Thoracic aorta (tissue), 2 donors: ENCODE measurements around the gene SCGN. TPM values are rescaled to one million over a fixed set of nuclear protein-coding genes. Genes with fewer than 3 reads are reported as not detected.

Experiments used
- ATAC-seq: fragments of 150-250 bp; one replicate; pipeline ENCODE4 v1.8.0; 2017; ENCODE audit warnings: low read depth; ENCODE audit not compliant: insufficient number of reproducible peaks, low FRiP score
- DNase-seq: peaks from one replicate; pipeline ENCODE4 v3.0.0-alpha.2; 2020; ENCODE audit warnings: low spot score
- H3K27ac ChIP-seq, 2 donors: fragments of 200-600 bp; sonication (generic); 1 replicate in 1 of 2; 2 replicates in 1 of 2; pipeline ENCODE4 v1.5.1; 2016; ENCODE audit warnings: mild to moderate bottlenecking in 2 of 2, moderate library complexity in 2 of 2
- H3K27me3 ChIP-seq: fragments of 200-600 bp; sonication (generic); replicated peaks from 2 replicates; pipeline ENCODE4 v1.6.0; 2016; ENCODE audit warnings: mild to moderate bottlenecking; ENCODE audit not compliant: insufficient read depth
- H3K36me3 ChIP-seq: fragments of 200-600 bp; sonication (generic); one replicate; pipeline ENCODE4 v1.5.1; 2016
- H3K4me1 ChIP-seq, 2 donors: fragments of 200-600 bp; sonication (generic); 1 replicate in 1 of 2; 2 replicates in 1 of 2; pipeline versions ENCODE4 v1.5.1 to v1.6.0; 2016; ENCODE audit warnings: low read depth in 2 of 2, mild to moderate bottlenecking in 1 of 2; ENCODE audit not compliant: control insufficient read depth in 1 of 2
- H3K4me3 ChIP-seq: fragments of 200-600 bp; sonication (generic); 2 replicates; pipeline ENCODE4 v1.5.1; 2016; ENCODE audit warnings: mild to moderate bottlenecking
- H3K9me3 ChIP-seq: fragments of 200-600 bp; sonication (generic); 2 replicates; pipeline ENCODE4 v1.5.1; 2016
- CTCF ChIP-seq: fragments of 200-600 bp; sonication (generic); IDR thresholded peaks from one replicate; pipeline ENCODE4 v1.5.1; 2019; ENCODE audit warnings: antibody characterized with exemption
- total RNA-seq, 2 donors: library from RNA; depleted of rRNA; stranded (reverse); fragments of >200 nt; gene quantifications; one replicate each; pipeline versions ENCODE4 v1.1.0 to v1.2.3, GENCODE V29; 2016

The SCGN gene
- total RNA-seq, 2 donors from 2014 or later: 1.4 to 4.5 TPM

GRCh38 chr6:25637960-25638434, 14.0 kb upstream of the SCGN start:
- TF ChIP-seq CTCF: no peak
- no peaks in the 10 kb centered on the region for H3K36me3 ChIP-seq

DNA sequence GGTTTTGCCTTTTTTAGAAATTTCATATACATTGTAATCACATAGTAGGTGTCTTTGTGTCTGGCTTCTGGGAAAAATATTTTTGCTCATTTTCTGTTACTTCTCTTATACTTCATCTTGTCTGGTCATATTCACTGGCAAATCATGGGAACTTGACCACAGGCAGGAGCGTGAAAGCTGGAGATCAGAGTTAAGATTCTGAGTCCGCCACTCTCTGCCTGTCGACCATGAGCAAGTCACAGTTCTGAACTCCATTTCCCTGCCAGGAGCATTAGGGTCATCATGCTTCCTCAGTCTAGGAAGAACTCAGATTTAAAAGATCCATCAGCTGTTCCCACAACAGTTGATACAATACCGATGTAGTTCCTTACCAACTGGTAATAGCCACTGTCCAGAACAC, 12.4 kb upstream of the SCGN start:
- Histone ChIP-seq H3K4me3 (no peak overlapping the region), H3K36me3 (no peaks in the 10 kb centered on the region), H3K9me3 (no peaks in the 10 kb centered on the region), H3K4me1 (no peaks in the 10 kb centered on the region), H3K27ac (no peak overlapping the region), H3K27me3 (no peaks in the 10 kb centered on the region)
- ATAC-seq (no peak), DNase-seq (no peak)
- TF ChIP-seq CTCF: no peak

More at GRCh38 chr6:25637960-25638434, 14.0 kb upstream of the SCGN start:
- Histone ChIP-seq H3K4me3 (no peak overlapping the region), H3K9me3 (no peaks in the 10 kb centered on the region), H3K4me1 (no peaks in the 10 kb centered on the region), H3K27me3 (no peaks in the 10 kb centered on the region), H3K27ac (no peak overlapping the region)
- ATAC-seq (no peak), DNase-seq (no peak)

- no peak for ATAC-seq
- no peaks in the 10 kb centered on the region for H3K27me3 ChIP-seq
Observed at GRCh38 chr6:25640446-25640845, 11.6 kb upstream of the SCGN start.

DNA sequence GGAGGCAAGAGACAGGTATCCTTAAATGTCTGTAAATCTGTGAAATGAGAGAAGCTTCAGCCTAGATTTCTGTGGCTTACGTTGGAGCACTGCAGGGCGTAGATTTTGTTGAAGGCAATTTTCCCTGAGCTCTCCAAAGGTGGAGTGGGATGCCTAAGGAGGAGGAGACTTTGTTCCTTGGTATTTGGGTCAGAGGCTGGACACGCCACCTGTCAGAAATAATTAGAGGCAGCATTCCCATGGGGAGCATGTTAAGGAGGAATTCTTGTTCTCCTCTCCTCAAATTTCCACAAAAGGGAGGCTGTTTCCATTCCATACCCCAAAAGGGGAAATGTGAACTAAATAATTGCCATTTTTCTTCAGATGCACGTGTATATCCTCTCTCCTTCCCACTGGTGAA, 11.1 kb upstream of the SCGN start:
- Histone ChIP-seq H3K27me3 (no peaks in the 10 kb centered on the region), H3K4me1 (no peaks in the 10 kb centered on the region), H3K36me3 (no peaks in the 10 kb centered on the region), H3K4me3 (no peak overlapping the region), H3K27ac (no peak overlapping the region), H3K9me3 (no peaks in the 10 kb centered on the region)
- ATAC-seq (no peak), DNase-seq (no peak)
- no peak for TF ChIP-seq CTCF

More at GRCh38 chr6:25640446-25640845, 11.6 kb upstream of the SCGN start:
- Histone ChIP-seq H3K27ac (no peak overlapping the region), H3K4me1 (no peaks in the 10 kb centered on the region), H3K9me3 (no peaks in the 10 kb centered on the region), H3K36me3 (no peaks in the 10 kb centered on the region), H3K4me3 (no peak overlapping the region)
- DNase-seq: no peak
- no peak for TF ChIP-seq CTCF

GRCh38 chr6:25641377-25641776, 10.6 kb upstream of the SCGN start:
- TF ChIP-seq CTCF: no peak
- Histone ChIP-seq H3K4me3 (no peak overlapping the region), H3K9me3 (no peaks in the 10 kb centered on the region), H3K27ac (no peak overlapping the region), H3K4me1 (no peaks in the 10 kb centered on the region), H3K27me3 (no peaks in the 10 kb centered on the region), H3K36me3 (no peaks in the 10 kb centered on the region)
- DNase-seq (no peak), ATAC-seq (no peak)
